ENCODE results near the gene SLC1A2.

GRCh38 chr11:35393098-35393497 is 26.3 kb downstream of the SLC1A2 start:
- no peak for TF ChIP-seq CTCF (IDR thresholded peaks at IDR 0.05)
- TF ChIP-seq POLR2AphosphoS5 (IDR thresholded peaks at IDR 0.05): no peak
